Type B pancreatic cell (in vitro differentiated cells): ENCODE measurements around the gene TMEM256. TPM values are rescaled to one million over a fixed set of nuclear protein-coding genes. Genes with fewer than 3 reads are reported as not detected.

Experiments used
- DNase-seq: peaks from one replicate; pipeline ENCODE4 v3.0.0; 2021; ENCODE audit warnings: mixed read lengths; ENCODE audit not compliant: unreplicated experiment; ENCODE audit errors: extremely low spot score
- H3K27ac Mint-ChIP-seq: 2 replicates; pipeline ENCODE4 v1.8.0; 2021; ENCODE audit warnings: mild to moderate bottlenecking, mixed read lengths
- H3K27me3 Mint-ChIP-seq: 2 replicates; pipeline ENCODE4 v1.8.0; 2021; ENCODE audit warnings: mixed read lengths
- H3K36me3 Mint-ChIP-seq: 2 replicates; pipeline ENCODE4 v1.8.0; 2021; ENCODE audit warnings: mixed read lengths
- H3K4me1 Mint-ChIP-seq: one replicate; pipeline ENCODE4 v1.8.0; 2021; ENCODE audit warnings: mixed read lengths; ENCODE audit not compliant: unreplicated experiment
- H3K4me3 Mint-ChIP-seq: 2 replicates; pipeline ENCODE4 v1.8.0; 2021; ENCODE audit warnings: mild to moderate bottlenecking, mixed read lengths
- H3K9me3 Mint-ChIP-seq: 2 replicates; pipeline ENCODE4 v1.8.0; 2021; ENCODE audit warnings: mixed read lengths
- long read RNA-seq: library from polyadenylated mRNA; unstranded; transcript quantifications from one replicate; pipeline ENCODE4 v2.0.0, GENCODE V29; 2020
- total RNA-seq: library from RNA; stranded (reverse); gene quantifications from 2 replicates; pipeline ENCODE4 v1.2.1, GENCODE V29; 2021; ENCODE audit warnings: low replicate concordance
- TF ChIP-seq, protein P1 (sequence below): fragments of 200-600 bp; sonication (generic); conservative IDR thresholded peaks from 2 replicates; pipeline ENCODE4 v1.5.0; 2021; ENCODE audit warnings: antibody characterized with exemption, mild to moderate bottlenecking

Gene TMEM256
- total RNA-seq: 89.8 and 90.3 TPM in 2 replicates
- long read RNA-seq, transcript TMEM256-201 (4 exons, 486 nt): major isoform, 25 of 26 reads
- long read RNA-seq, partial matches to known transcripts: 0 of 26 reads
- long read RNA-seq, other reads (novel, unspliced or antisense): 1 of 26 reads

DNA sequence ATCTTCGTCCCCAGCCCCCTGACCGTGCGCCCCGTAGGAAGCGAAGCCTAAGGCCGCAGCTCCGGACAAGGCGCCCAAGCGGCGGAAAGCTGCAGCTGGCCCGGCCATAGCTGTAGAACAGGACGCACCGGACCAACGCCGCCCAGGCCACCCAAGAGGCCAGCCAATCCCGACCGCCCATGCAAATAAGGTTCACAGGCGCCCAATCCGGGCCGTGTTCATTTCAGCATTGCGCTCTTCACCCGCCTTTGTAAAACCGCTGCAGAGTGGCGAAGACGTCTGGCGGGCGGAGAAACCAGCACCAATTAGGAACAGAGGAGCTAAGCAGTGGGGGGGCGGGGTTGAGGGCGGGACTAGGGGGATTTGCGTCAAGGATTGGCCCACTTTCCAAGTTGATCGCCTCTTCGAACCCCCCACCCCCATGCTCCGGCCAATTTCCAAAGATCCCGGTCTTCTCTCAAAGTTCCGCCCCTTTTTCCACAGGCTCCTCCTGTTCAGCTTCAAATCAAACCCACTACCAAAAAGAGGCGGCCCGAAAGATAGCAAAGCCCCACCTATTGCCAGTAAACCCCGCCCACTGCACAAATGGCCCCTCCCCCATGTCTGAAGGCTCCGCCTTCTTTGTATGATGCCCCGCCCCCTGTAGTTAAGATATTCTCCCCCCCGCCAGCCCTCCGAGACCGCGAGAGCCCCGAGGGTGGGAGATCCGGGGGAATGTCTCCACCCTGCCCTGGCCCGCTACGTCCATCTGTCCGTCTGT is at the start of gene TMEM256:
Gene TMEM256, minus strand, starts transcription at position 121 of the 760 bp plus-strand sequence. Its CDS starts 13 bp downstream, at position 108.
- peaks cover 4% of the 10 kb centered on the region for H3K27me3 Mint-ChIP-seq
- peak; percentile 97 for DNase-seq
- H3K27ac Mint-ChIP-seq: peak within 1 kb of the TSS; percentile 96
- peaks cover 14% of the 10 kb centered on the region for H3K4me1 Mint-ChIP-seq
- TF ChIP-seq, protein P1, sequence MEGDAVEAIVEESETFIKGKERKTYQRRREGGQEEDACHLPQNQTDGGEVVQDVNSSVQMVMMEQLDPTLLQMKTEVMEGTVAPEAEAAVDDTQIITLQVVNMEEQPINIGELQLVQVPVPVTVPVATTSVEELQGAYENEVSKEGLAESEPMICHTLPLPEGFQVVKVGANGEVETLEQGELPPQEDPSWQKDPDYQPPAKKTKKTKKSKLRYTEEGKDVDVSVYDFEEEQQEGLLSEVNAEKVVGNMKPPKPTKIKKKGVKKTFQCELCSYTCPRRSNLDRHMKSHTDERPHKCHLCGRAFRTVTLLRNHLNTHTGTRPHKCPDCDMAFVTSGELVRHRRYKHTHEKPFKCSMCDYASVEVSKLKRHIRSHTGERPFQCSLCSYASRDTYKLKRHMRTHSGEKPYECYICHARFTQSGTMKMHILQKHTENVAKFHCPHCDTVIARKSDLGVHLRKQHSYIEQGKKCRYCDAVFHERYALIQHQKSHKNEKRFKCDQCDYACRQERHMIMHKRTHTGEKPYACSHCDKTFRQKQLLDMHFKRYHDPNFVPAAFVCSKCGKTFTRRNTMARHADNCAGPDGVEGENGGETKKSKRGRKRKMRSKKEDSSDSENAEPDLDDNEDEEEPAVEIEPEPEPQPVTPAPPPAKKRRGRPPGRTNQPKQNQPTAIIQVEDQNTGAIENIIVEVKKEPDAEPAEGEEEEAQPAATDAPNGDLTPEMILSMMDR: peak; percentile 38
- H3K4me3 Mint-ChIP-seq: peak within 1 kb of the TSS; percentile 94
- no peaks in the 10 kb centered on the region for H3K9me3 Mint-ChIP-seq
- peaks cover 2% of the 10 kb centered on the region for H3K36me3 Mint-ChIP-seq

DNA sequence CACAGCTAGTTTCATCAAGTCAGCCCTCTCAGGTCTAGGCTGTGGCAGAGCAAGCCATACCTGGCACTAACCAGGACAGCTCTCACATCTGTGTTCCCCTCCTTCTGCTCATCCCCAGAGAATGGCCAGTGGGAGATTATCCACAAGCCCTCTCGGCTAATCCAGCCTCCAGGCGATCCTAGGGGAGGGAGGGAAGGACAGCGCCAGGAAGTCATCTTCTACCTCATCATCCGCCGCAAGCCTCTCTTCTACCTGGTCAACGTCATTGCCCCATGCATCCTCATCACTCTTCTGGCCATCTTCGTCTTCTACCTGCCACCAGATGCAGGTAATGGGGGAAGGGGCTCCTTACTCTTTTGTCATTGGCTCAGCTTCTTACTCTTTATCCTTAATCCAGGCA is 44.6 kb upstream of the TMEM256 start:
- no peak overlapping the region for H3K27ac Mint-ChIP-seq
- DNase-seq: no peak
- peaks cover 11% of the 10 kb centered on the region for H3K36me3 Mint-ChIP-seq
- H3K27me3 Mint-ChIP-seq: peaks cover 31% of the 10 kb centered on the region
- H3K4me3 Mint-ChIP-seq: no peak overlapping the region
- H3K4me1 Mint-ChIP-seq: peaks cover 17% of the 10 kb centered on the region
- H3K9me3 Mint-ChIP-seq: no peaks in the 10 kb centered on the region
- TF ChIP-seq, protein P1: no peak

DNA sequence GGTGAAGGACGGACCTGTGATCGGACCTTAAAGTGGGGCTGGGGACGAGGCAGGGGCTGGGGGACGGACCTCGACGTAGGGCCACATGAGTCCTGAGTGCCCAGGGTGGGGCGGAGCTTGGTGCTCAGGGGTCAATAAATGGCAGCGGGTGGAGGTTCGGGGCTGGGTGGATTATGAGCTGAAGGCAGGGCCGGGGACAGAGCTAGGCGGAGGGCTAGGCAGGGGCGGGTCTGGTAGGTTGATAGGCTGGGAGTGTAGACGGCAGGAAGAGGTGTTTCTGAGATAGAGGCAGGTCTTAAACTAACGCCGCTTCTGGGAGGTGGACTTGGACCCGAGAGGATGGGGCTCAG is 41.7 kb upstream of the TMEM256 start:
- Mint-ChIP-seq H3K9me3 (no peaks in the 10 kb centered on the region), H3K4me1 (peaks cover 26% of the 10 kb centered on the region), H3K27ac (peak overlapping the region; percentile 82), H3K4me3 (peak overlapping the region; percentile 89), H3K27me3 (peaks cover 47% of the 10 kb centered on the region), H3K36me3 (peaks cover 8% of the 10 kb centered on the region)
- TF ChIP-seq, protein P1: no peak
- no peak for DNase-seq

DNA sequence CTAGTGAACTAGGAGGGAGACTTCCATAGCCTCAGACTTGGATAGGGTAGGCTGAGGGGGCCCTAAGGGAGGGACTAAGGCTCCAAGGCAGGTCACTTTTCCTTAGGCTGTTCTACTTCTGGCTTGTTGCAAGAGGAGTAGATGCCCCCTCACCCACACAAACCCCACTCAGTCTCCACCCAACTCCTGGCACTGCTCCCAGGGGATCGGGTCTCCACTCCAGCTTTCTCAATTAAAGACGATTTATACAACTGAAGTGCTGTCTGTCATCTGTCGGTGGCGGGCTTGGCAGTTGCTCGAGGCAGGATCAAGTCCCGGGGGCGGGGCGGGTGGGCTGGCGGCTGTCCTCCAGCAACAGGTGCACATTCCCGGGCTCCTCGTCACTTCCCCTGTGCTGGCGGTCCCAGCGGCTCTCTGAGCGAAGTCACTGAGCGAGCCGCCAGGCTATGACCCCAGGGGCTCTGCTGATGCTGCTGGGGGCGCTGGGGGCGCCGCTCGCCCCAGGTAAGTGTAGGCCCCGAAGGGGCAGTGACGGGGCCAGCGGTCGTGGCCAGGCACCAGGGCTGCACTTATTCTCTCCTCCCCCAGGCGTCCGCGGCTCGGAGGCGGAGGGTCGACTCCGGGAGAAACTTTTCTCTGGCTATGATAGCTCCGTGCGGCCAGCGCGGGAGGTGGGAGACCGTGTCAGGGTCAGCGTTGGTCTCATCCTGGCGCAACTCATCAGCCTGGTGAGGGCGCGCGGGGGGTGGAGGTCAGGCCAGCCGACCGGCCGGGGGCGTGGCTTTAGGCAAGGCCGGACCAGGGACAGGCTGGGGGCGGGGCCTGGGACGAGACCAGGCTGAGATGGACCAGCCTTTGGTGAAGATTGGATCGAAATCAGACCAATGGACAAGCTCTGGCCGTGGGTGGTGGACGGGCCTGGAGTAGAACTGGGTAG is 41.1 kb upstream of the TMEM256 start, which contains the start of gene CHRNB1:
Gene CHRNB1, plus strand, starts transcription at position 380 of the 937 bp plus-strand sequence. Its CDS starts 67 bp downstream, at position 447.
- no peak for DNase-seq
- peak within 1 kb of the TSS; percentile 89 for H3K4me3 Mint-ChIP-seq
- peaks cover 7% of the 10 kb centered on the region for H3K36me3 Mint-ChIP-seq
- H3K9me3 Mint-ChIP-seq: no peaks in the 10 kb centered on the region
- peaks cover 51% of the 10 kb centered on the region for H3K27me3 Mint-ChIP-seq
- peak within 1 kb of the TSS; percentile 82 for H3K27ac Mint-ChIP-seq
- TF ChIP-seq, protein P1: peak; percentile 49
- H3K4me1 Mint-ChIP-seq: peaks cover 26% of the 10 kb centered on the region
